Stimulated activated CD4-positive, alpha-beta T cell treated with anti-CD3 and anti-CD28 coated beads, Interleukin-15, amount 100 ng/mL, for 48 hours (primary cell): ENCODE measurements around the gene TEX53.
A peak's percentile ranks its signal among the peaks of the same experiment; 100 is the strongest.

Experiments
- DNase-seq, 2 donors: peaks; one replicate each; pipeline ENCODE4 v3.0.0-alpha.2; 2020; ENCODE audit warnings: low read depth in 2 of 2

The TEX53 gene

DNA sequence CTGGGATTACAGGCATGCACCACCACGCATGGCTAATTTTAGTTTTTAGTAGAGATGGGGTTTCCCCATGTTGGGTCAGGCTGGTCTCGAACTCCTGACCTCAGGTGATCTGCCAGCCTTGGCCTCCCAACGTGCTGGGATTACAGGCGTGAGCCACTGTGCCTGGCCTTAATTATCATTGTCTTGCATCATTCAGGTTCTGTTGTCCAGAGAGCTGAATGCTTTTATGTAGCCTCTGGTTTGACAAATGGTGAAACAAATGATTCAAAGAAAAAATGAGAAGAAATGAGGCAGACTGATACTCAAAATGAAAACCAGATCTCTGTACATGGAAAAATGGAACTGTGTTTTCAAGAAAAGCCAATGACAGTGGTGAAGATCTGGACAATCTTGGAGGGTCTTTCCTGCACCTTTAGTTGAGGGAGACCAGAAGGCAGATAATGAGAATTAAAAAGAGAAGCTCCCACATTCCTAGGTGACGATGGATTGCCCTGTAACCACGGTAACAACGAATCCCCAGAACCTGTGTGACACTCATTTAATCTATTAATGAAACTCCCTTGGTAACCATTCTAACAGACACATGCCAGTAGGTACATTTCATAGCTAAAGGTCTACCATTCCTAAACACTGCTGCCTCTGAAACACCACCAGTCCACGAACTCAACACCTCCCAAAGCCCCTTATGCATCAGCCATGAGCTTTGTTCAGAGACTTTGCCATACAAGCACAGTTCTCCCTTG lies 22.8 kb upstream of the TEX53 start:
- DNase-seq: no peak

- no peak for DNase-seq
Measured at GRCh38 chr9:114678795-114679194, 21.2 kb upstream of the TEX53 start.

GRCh38 chr9:114678130-114678529 lies 20.5 kb upstream of the TEX53 start:
- DNase-seq: no peak

DNA sequence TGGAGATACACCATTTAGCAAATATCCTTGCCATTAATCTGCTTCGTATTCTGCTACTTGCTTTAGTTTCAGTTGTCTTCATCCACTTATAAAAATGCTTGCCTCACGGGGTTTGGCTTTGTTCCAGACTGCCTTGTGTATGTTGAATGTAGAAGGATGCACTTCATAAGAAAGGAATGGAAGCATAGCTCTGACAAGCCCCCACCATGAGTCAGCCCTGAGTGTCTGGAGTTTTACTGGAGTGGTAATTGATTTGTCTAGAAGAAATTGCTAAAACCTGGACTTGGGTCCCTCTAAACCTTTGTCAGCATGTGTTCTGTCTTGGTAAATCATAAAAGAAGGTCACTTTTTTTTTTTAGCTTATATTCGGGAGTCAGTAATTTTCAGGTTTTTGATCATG lies 19.8 kb upstream of the TEX53 start:
- no peak for DNase-seq

DNA sequence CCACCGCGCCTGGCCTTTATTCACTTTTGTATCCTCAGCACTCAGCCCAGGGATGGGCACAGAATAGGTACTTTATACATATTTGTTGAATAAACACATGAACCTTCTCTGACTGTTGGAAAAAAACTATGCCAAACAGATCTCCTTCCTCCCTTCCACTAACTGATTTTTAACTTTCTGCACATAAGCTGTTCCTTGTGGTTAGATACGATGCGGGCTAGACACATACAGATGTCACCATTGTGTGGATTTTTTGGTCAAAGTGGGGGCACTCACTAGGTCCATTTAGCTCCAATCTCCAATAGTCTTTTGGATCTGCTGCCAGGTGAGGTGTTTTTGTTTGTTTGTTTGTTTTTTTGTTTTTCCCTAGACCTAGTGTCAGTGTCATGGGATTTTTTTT lies 19.3 kb upstream of the TEX53 start:
- DNase-seq: no peak

- DNase-seq: no peak
Measured at GRCh38 chr9:114674798-114675540, 17.4 kb upstream of the TEX53 start.

DNA sequence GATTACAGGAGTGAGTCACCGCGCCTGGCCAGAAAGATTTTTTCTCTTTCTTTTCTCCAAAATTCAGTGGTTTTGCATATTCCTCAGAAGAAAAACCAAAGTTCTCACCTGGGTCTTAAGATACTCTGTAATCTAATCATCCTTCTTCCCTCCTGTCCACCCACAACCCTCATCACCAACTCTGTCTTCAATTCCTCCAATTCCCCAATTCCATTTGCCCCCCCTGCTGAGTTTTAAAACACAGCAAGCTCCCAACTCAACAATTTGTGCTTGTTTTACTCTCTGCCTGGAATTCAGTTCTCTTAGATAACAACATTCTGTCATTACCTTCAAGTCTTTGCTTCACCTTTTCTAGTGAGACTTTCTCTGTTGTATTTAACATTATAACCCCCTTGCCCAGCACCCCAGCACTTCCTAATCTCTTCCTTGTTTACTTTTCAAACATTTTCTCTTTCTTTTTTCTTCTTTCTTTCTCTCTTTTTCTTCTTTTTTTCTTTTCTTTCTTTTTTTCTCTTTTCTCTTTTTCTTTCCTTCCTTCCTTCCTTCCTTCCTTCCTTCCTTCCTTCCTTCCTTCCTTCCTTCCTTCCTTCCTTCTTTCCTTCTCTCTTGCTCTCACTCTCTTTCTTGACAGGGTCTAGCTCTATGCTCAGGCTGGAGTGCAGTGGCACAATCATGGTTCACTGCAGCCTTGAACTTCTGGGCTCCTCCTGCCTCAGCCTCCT lies 16.6 kb upstream of the TEX53 start:
- DNase-seq: no peak

GRCh38 chr9:114671605-114672004 lies 14.0 kb upstream of the TEX53 start:
- no peak for DNase-seq

DNA sequence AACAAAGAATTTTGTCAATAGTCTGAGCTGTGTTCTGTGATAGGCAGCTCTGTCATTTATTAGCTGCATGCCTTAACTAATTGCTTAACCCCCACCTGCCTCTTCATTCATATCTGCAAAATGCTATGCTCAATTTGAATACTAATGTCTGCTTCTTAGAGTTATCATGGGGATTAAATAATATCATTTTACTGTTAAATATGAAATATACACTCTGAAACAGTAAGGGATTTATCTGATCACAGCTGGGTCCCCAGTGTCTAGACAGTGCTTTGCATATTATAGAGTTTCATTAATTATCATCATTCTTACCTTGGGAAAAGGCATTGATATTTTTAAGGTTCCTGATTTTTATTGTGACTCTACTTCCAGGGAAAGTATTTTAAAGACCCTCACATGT lies 12.4 kb upstream of the TEX53 start:
- no peak for DNase-seq

GRCh38 chr9:114668146-114668545 lies 10.5 kb upstream of the TEX53 start:
- DNase-seq: no peak

- DNase-seq: no peak
Measured at GRCh38 chr9:114666851-114667250, 9.2 kb upstream of the TEX53 start.

DNA sequence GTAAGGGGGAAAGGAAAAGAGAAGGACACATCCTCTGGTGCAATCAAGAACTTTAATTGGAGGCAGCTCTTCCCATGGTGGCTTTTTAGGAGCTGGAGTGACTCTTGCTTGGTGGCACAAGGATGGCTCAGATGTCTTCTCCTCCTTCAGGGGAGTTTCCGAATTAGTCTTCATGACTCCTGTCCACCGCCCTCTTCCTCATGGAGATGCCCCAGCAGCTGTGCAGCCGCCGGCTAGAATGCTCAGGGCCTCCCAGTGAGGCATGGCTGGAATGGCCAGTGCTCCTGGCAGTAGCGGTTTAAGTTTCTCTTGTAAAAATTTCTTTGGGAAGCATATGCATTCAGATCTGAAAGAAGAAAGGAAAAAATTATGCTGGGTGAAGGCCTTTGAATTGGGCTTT lies 8.8 kb upstream of the TEX53 start:
- no peak for DNase-seq

DNA sequence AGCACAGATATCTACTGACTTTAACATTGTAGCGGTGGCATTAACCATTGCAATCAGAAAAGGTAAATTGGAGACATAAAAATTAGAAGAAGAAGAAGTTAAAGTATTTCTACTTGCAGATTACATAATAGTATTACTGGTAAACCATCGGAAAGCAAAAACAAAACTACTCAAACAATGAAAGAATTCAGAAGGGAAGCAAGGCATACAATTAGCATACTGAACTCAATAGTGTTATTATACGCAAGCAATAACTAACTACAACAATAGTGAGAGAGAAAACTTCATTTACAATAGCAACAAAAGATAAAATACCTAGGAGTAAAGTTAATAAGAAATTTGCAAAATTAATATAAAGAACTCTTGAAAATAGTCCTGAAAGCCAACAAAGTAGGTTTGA lies 6.6 kb upstream of the TEX53 start:
- no peak for DNase-seq

GRCh38 chr9:114662081-114662989 lies 4.7 kb upstream of the TEX53 start:
- peak in 1 of 2 donors; percentile 64 for DNase-seq

DNA sequence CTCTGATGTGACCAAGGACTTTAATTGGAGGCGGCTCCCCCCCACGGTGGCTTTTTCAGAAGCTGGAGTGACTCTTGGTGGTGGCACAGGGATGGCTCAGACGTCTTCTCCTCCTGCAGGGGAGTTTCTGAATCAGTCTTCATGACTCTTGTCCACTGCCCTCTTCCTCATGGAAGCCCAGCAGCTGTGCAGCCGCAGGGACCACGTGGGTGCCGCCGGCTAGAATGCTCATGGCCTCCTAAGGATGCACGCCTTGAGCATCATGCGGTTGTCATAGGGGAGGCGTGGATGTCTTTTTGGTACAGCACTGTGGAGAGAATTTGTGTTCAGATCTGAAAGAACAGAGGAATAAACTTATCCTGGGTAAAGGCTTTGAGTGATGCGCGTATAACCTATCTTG lies 1.3 kb downstream of the TEX53 start:
- no peak for DNase-seq

DNA sequence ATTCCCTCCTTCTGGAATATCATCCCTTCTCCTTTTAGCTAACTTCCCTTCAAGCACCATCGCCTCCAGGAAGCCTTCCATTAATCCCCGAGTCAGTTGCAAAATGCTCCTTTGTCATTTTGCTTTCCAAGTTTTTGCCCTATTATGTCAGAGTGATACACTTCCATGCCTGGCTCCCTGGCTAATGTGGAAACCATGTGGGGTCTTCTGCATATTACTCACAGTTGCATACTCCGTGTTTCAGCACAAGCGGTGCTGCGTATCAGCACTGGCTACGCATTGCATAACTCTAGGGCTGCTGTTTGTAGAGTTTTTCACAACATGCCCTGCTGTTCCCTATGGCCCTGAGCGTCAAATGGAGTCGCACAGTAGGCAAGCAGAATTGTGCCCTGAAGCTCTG lies 1.9 kb downstream of the TEX53 start:
- no peak for DNase-seq

DNA sequence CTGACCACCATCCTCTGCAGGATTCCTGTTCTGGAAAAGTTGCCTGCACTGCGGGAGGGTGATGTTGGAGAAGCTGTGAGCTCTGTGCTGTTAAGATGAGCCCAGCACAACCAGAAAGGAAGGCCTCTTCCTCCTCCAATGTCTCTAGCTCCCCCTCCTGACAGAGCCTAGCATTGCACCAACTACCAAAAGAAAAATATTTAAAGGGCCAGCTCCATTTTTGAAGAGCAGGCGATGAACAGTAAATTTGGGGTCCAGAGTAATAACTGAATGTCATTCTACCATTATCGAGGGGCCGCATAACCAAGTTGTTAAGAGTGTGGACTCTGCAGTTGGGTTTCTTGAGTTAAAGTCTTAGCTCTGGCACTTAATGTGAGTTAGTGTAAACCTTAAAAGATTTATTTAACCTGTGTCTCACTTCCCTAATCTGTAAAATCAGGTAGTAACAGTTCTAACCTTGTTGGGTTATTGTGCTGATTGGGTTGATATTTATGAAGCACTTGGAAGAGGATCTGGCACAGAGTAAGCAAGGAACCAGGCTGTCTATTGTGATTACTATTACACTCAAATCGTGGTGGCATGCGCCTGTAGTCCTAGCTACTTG lies 3.9 kb downstream of the TEX53 start:
- DNase-seq: peak; percentile 51 to 65

- DNase-seq: no peak
Measured at GRCh38 chr9:114652776-114653555, 4.6 kb downstream of the TEX53 start.

GRCh38 chr9:114643896-114644295 lies 13.7 kb downstream of the TEX53 start:
- DNase-seq: no peak

GRCh38 chr9:114643001-114643400 lies 14.6 kb downstream of the TEX53 start:
- DNase-seq: no peak

DNA sequence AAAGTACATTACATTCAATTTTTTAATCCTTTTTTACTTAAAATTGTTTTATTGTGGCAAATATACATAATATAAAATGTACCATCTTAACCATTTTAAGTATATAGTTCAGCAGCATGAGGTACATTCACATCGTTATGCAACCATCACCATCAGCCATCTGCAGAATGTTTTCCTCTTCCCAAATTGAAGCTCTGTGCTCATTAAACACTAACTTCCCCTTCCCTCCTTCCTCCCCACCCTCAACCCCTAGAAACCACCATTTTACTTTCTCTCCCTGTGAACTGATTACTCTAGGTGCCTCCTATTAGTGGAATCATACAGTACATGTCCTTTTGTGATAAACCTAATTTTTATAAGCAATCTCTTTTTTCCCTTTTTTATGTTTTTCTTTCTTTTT lies 15.6 kb downstream of the TEX53 start:
- no peak for DNase-seq
